Stimulated activated CD8-positive, alpha-beta memory T cell treated with anti-CD3 and anti-CD28 coated beads, Interleukin-15, amount 100 ng/mL, for 4 hours (primary cell): Measurements from ENCODE around the gene SLFN12L.

Experiments
- DNase-seq, 2 donors: peaks; one replicate each; pipeline ENCODE4 v3.0.0-alpha.2; 2020; ENCODE audit warnings: low read depth in 2 of 2

The SLFN12L gene

GRCh38 chr17:35432176-35433074, 105.1 kb downstream of the SLFN12L start, which contains the start of gene SLFN12:
Gene SLFN12 (minus strand): TSS chr17:35432500. CDS start chr17:35423028, 9,472 bp downstream.
- no peak for DNase-seq

GRCh38 chr17:35429702-35430101, 107.8 kb downstream of the SLFN12L start:
- no peak for DNase-seq

GRCh38 chr17:35428229-35428628, 109.2 kb downstream of the SLFN12L start:
- DNase-seq, result no peak

- no peak for DNase-seq
Measured at GRCh38 chr17:35423761-35424160, 113.7 kb downstream of the SLFN12L start.
